NCI-H345 treated with DMSO at 0.1 percent for 48 hours (cell line): Measurements from ENCODE around the gene TTC39A.
"Not testable (repeated sequence)": the region's sequence is repeated elsewhere in the genome, so short reads cannot be mapped to it uniquely, and the experiment has no call there.

ENCODE experiments used
- DNase-seq: peaks from one replicate; lab custom pipeline; 2025; ENCODE audit not compliant: unreplicated experiment; lab: John Stamatoyannopoulos, UW

Gene TTC39A

DNA sequence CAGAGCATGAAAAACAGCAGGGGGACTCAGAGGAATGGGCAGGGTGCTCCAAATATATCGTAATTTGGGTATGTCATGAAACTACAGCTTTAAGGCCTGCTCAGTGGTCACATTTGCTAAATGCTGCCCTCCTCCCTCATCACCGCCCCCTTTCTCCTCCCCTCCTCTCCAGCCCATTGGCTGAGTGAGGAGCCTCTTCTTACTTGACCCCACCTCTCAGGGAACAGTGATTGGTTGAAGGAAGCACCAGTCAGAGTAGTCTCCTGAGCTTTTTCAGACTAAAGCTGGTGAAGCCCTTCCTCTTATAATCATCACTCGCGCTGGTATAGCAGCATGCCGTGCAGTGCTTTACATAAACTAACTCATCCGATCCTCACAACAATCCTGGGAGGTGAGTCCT, 10.0 kb upstream of the TTC39A start:
- no peak for DNase-seq

DNA sequence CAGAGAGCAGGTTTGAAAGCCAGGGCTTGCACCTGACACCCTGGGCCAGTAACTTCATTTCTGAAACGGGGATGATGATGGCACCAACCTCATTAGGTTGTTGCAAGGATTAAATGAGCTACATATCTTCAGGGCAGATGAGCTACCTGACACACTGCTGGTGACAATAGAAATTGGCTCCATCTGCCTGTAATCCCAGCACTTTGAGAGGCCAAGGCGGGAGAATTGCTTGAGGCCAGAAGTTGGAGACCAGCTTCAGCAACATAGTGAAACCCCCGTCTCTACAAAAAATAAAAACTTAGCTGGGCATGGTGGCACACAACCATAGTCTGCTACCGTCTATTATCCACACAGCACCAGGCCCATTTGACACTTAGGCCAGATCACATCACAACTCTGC, 6.3 kb upstream of the TTC39A start:
- DNase-seq, result no peak

DNA sequence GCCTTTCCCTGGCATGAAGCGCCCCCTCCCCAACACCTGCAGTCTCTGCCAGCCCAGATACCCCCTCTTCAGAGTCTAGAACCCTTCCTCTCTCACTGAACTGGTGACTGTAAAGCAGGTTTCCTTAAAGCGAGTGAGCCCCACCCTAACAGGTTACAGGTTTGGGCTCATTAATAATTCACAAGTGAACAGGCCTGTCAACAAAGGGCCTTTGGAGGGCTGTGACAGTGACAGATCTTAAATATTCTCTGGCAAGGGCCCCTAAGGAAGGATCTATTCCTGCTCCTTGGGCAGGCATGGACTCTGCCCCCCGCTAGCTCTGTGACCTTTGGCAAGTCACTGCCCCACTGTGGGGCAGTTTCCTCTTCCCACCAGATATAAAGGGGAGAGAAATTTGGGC, 5.6 kb upstream of the TTC39A start:
- DNase-seq, result no peak

DNA sequence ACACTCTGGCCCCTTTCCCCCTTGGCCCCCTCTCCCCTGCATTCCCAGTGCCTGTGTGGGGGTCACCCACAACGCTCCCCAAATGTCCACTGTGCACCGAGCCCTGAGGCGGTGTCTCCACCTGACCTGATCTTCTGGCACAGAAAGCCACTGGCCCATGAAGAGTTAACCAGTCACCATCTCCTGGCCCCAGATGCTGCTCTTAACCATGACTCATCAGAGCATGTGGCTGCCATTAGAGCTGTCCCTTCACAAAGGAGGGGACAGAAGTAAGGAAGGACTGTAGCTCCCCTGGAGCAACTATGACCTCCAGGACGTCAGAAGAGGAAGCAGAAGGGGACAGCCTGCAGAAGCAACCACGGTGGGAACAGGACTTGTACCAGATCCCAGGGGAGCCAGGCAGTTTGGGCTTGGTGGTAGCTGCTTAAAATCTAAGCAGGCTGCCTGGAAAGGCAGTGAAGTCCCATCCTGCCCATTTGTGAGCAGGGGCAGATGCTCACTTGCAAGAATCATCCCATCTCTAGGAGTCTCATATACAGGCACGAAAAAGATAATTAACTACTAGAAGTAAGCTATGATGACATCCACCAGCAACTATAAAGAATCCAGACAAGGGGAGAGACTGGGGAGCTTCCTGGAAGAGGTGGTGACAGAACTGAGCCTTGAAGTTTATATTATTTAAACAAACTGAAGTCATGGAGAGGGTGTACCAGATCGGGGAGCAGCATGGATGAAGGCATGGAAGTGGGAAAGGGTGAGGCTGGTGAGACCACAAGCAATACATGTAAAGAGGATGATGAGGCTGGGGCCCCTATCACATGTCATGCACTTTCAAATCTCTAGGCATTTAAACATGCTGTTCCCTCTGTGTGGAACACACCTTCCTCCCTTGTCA, 1.1 kb upstream of the TTC39A start:
- DNase-seq, result no peak

DNA sequence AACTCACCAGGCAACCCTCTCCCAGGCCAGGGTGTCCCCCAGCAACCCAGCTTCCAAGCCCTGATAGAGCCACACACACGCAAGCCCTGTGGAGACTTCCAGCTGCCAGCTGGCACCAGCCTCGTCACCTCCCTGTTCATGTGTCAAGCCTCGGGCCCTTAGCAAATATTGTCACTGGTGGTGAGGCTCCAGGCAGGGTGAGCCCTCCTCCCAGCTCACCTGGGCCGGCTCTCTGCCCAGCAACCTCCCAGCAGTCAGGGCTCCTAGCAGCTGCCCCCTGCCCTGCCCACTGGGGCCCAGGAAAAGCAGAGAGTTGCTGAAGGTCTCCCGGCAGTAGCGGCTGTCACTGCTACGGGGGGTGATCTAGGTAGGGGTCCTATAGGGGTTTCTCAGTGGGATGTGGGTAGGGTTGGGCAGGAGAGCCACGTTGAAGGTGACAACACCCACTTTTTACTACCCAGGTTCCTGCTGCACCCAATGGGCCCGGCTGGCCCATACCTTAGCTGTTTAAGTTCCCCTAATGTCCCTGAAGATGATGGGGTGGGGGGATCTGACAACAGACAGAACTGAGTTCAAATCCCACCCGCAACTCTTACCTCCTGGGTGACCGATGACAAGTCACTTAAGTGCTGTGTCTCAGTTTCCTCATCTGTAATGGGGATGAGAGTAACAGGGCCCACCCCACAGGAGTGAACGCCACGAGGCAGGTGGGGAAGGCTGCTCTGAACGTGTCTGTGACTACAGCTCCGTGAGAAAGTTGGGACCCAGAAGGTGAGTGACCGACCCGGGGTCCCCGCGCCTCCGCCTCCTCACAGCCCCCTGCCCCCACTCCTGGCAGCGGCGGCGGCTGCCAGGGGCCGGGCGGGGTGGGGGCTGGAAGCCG, 678 bp downstream of the TTC39A start:
- DNase-seq, result peak; percentile 20

DNA sequence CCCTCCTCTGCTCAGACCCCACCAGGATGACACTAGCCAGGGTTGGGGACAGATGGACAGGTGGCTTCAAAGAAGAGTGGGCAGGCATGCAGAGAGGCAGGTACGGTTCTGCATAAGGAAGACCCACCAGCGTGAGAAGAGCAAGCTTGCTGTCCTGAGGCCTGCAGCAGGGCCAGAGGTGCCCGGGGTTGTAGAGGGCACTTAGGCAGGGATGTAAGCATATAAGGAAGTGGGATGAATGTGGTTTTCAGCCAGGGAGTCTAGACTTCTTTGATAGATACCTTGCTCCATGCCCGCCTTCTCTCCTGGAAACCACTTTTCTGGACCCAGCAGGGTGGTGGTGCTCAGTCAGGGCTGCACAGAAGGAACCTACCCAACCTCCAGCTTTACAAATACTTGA, 1.4 kb downstream of the TTC39A start:
- DNase-seq, result no peak

DNA sequence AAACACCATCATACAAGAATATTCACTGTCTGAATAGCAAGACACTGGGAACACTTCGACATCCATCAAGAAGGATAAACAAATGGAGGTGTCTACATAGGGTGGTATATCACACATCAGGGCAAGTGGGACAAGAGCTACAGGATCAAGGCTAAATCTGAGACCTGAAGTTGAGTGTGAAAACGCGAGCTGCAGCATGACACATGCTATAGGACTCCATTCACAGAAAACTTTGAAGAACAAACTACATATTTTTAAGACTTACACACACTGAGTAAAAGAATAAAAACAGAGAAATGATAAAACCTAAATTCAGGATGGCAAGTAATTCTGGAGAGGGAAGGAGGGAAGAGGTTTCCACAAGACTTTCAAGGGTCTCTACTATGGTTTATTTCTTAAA, 2.1 kb downstream of the TTC39A start:
- DNase-seq, result no peak

DNA sequence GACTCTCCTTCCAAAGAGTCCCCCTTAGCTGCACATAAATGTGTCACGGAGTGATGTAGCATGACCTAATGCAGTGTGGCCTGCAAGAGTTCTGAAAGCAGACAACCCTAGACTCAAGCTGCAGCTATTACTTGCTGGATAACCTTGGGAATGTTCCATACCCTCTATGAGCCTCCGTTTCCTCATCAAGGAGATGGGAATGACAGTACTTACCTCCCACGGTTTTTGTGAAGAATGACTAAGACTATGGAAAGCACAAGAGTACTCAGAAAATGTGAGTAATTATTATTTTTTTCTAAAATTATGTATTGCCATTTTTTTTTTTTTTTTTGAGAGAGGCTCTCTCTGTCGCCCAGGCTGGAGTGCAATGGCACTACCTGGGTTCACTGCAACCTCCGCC, 3.0 kb downstream of the TTC39A start:
- DNase-seq, result no peak

DNA sequence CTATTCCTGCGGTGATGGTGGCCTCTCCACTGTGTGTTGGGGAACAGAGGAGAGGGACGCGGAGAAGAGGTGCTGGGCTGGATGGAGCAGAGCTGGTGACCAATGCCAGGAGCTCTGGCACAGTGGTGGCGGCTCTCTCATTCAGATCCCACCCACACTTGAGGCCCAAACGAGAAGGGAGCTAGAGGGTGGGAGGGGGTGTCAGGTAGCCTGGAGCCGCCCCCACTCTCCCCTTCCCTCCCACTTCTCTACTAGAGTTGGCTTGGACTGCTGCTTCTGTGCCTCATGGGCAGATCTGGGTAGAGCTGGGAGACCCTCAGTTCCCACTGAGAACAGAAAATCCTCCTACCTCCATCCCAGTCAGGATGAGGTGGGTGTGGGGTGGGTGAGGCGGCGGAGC, 3.5 kb downstream of the TTC39A start:
- no peak for DNase-seq

DNA sequence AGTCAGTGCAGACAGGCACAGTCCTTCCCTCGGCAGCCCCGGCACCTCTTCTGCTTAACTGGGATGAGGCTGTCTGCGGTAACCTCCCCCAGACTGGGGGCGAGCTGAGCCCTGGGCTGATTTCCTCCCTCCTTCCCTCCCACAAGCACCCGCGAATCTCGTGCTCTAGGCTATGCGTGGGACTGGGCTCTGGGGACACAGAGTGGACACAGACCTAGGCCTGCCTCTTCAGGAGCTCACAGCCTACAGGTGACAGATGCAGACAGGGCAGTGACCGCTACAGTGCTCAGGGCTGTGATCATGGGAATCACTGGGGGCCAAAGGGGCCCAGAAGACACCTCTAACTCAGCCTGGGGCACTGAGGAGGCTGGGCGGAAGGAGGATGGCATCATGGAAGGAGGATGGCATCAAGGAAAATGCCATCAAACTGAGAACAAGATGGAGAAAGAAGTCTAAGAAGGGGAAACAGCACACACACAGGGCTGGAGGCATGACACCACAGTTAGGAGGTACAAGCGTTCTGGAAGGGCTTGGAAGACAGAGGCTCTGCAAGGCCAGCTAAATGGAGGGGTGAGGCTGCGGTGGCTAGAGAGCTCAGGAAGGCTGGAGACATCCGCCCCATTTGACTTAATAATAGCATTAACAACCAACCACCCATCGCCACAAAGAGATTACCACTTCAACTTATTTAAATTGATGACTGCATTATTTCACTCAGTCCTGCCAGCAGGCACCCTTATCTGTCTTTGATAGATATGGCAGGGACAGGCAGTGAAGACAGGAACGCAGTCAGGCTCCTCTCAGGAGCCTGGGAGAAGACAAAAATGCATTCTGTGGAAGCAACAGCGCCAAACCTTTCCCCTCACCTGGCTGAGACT, 4.2 kb downstream of the TTC39A start:
- DNase-seq, result no peak

DNA sequence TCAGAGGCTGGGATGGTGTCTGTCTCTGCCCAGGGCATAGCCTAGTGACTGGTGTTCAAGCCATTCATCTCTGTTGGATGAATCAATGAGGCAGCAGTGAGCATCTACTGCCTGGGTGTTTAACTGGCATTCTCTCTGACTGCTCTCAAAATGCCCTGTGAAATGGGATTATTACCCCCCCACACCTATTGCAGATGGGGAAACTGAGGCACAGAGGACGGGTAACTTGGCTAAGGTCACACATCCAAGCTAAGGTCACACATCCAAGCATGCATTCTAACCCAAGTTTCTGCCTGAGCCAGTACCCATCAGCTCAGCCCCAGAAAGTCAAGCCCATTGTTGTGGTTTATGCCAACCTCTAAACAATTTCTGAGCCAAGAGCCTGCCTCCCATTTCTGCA, 5.0 kb downstream of the TTC39A start:
- no peak for DNase-seq

DNA sequence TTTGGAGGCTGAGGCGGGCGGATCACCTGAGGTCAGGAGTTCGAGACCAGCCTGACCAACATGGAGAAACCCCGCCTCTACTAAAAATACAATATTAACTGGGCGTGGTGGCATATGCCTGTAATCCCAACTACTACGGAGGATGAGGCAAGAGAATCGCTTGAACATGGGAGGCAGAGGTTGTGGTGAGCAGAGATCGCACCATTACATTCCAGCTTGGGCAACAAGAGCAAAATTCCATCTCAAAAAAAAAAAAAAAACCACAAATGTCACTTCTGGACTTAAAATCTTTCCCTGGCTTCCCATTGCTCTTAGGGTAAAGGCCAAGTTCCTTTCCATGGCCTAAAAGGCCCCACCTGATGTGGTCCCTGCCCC, 5.4 kb downstream of the TTC39A start:
- not testable (repeated sequence) for DNase-seq

DNA sequence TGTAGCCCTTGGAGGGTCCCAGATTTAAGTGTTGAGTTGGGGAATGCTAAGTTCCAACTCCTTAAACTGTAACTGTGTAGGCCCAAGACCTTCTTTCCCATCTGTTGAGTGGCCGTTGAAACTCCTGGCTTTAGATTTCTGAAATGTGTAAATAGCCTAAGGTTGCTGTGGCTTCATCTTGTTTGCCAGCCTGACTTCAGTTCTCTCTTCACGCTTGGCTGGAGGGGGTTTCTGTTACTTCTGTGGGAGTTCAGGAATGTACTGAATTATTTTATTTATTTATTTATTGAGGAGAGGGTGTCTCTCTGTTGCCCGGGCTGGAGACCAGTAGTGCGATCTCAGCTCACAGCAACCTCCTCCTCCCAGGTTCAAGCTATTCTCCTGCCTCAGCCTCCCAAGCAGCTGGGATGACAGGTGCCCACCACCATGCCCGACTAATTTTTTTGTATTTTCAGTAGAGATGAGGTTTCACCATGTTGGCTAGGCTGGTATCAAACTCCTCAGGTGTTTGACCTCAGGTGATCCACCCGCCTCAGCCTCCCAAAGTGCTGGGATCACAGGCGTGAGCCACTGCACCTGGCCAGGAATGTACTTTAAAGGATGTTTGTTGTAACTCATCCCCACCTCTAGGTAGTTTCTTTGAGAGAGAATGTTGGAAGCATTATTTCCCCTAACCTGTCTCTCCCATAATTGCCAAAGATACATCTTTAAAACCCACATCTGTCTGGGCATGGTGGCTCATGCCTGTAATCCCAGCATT, 5.9 kb downstream of the TTC39A start:
- no peak for DNase-seq

DNA sequence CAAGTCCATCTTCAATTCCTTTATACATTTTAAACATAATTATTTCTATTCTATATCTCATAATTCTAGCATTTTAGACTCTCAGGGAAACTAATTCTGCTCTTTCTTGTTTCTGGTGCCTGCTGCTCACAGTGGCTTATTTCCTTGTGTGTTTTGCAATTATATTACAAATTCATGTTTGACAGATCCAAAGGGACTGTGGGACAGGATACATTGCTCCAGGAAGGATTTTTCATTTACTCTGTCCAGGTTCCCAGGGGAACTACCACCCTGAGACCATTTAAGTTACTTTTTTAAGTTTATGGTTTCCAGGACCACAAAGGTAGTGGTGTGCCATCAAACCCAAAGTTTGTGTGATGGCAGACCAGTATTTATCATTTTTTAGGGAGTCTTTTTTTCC, 6.6 kb downstream of the TTC39A start:
- DNase-seq, result no peak

DNA sequence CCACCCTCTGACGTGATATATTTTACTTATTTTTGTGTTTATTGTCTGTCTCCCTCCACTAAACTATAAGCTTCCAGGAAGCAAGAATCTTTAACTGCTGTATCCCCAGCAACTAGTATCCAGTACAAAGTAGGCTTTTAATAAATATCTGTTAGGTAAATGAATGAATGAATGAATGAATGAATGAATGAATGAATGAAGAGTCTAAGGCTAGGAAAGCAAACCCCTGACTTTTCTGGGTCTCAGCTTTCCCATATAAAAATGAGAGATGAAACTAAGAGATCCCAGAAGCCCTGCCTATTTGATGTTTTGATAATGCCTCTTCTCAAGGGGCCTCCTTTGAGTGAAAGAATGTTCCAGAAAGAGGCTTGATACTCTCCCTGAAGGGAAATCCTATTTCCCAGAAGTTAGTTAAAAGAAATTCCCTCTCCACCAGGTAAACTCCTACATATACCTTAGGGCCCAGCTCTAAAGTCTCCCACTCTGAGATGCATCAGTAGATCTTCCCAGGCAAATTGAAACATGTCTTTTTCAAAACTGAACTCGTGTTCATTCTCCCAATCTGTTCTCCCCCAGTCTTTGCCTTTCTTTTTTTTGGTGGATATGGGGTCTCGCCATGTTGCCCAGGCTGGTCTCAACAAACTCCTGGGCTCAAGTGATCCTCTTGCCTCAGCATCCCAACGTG, 7.8 kb downstream of the TTC39A start:
- no peak for DNase-seq

DNA sequence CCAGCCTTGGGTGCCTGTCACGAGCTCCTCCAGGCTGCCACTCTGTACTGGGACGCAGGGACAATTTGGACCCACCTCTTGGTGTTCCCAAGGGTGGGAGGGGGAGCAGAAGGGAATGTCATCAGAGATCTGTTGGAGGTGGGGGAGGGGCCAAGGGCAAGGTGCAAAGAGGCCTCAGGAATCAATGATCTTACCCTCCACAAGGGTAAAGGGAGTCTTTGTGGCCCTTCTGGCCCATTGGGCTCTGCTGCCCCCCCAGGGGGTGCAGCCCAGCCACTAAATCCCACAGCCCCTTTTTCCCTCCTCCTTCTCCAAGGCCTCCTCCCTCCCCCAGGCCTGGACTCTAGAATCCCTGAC, 8.5 kb downstream of the TTC39A start:
- DNase-seq, result no peak

DNA sequence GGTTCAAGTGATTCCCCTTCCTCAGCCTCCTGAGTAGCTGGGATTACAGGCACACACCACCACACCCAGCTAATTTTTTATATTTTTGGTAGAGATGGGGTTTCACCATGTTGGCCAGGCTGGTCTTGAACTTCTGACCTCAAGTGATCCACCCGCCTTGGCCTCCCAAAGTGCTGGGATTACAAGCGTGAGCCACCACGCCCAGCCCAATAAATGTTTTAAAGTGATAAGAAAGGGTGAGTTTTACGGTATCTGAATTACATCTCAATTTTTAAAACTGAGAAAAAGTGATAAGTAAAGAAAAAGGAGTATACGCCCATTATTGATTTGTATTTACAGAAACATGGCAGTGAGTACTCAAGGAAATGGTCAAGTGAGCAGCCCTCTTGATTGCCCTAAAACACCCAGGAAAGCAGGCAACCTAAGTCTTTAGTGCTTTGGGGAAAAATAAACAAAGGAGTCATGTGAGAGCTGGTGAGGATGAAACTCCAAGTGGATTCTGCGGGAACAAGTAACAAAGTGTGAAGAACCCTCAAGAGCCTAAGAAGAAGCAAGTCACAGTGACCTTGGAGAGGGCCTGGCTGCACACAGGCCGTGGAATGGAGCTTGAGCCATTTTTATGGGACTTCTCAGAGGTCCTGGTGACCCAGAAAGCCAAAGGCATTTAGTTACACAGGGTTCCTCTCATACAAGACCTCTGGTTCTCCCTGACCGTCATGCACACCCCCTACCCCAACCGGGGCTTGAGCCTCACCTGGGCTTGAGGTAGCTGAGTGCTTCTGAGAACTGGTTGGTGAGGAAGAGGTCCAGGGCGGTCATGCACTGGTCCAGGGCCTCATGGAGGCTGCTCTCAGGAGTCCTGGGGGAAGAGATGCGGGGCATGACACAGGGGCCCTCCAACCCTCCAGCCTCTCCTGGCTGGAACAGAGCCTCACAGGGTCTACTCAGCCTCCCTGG, 9.1 kb downstream of the TTC39A start:
- DNase-seq, result no peak

DNA sequence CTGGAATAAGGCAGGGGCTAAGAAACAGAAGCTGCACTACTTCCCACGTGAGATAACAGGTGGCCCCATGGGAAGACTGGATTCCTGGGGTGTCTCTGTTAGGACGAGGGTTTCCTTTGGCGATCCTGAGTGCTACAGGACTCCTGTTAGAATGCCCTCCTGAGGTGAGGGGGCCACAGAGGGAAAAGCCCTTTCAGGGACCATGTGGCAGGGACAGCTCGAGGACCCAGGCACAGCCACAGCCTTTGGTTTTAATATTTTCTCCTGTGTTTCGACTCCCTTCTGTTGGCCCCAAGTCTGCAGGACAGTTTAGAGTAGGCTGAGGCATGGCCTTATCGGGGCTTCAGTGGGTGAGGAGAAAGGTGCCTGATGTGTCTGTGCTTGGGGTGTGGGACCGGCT, 12.6 kb downstream of the TTC39A start:
- DNase-seq, result no peak

DNA sequence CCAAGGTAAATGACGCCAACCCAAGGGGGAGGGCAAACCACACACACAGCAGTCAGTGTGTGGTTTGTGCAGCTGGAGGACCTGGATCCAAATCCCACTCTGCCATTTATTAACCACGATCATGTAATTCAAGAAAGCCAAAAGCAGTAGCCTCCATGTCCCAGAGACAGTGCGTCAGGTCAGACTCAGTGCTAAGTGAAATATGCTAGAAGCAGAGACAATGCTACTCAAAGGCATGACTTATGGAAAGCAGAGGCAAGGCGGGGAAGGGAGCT, 13.6 kb downstream of the TTC39A start:
- DNase-seq, result no peak
